Activated CD4-positive, alpha-beta T cell treated with anti-CD3 and anti-CD28 coated beads, Interleukin-2, amount 10 ng/mL, durations not matched to agents 7 days and 5 days (primary cell): ENCODE measurements around the gene IFI30. TPM values are rescaled to one million over a fixed set of nuclear protein-coding genes. Genes with fewer than 3 reads are reported as not detected.

Experiments used
- CTCF ChIA-PET: fragments of 350-600 bp; sonication (Branson Sonifier 250); formaldehyde crosslinking; loops from one replicate; lab custom pipeline; 2021; ENCODE audit warnings: antibody characterized with exemption; lab: Charles Lee
- POLR2A ChIA-PET: fragments of 350-600 bp; sonication (Branson Sonifier 250); formaldehyde crosslinking; loops from one replicate; lab custom pipeline; 2021; ENCODE audit warnings: antibody characterized with exemption; lab: Charles Lee
- DNase-seq: peaks from one replicate; pipeline ENCODE4 v3.0.0-alpha.2; 2020
- H3K27ac Mint-ChIP-seq: one replicate; pipeline ENCODE4 v1.8.0; 2021; ENCODE audit warnings: mild to moderate bottlenecking, moderate library complexity, mixed read lengths
- H3K27me3 Mint-ChIP-seq: one replicate; pipeline ENCODE4 v1.8.0; 2021; ENCODE audit warnings: mixed read lengths
- H3K36me3 Mint-ChIP-seq: one replicate; pipeline ENCODE4 v1.8.0; 2021; ENCODE audit warnings: low read depth, mixed read lengths
- H3K4me1 Mint-ChIP-seq: one replicate; pipeline ENCODE4 v1.8.0; 2021; ENCODE audit warnings: mixed read lengths
- H3K4me3 Mint-ChIP-seq: one replicate; pipeline ENCODE4 v1.8.0; 2021; ENCODE audit warnings: mild to moderate bottlenecking, moderate library complexity, mixed read lengths
- H3K9me3 Mint-ChIP-seq: one replicate; pipeline ENCODE4 v1.8.0; 2021; ENCODE audit warnings: mixed read lengths
- total RNA-seq, 2 experiments: library from RNA; stranded (reverse); gene quantifications; one replicate each; pipeline ENCODE4 v1.2.3, GENCODE V29; 2021

Gene IFI30
- total RNA-seq, 2 experiments from 2014 or later = 54.1 to 58.9 TPM

DNA sequence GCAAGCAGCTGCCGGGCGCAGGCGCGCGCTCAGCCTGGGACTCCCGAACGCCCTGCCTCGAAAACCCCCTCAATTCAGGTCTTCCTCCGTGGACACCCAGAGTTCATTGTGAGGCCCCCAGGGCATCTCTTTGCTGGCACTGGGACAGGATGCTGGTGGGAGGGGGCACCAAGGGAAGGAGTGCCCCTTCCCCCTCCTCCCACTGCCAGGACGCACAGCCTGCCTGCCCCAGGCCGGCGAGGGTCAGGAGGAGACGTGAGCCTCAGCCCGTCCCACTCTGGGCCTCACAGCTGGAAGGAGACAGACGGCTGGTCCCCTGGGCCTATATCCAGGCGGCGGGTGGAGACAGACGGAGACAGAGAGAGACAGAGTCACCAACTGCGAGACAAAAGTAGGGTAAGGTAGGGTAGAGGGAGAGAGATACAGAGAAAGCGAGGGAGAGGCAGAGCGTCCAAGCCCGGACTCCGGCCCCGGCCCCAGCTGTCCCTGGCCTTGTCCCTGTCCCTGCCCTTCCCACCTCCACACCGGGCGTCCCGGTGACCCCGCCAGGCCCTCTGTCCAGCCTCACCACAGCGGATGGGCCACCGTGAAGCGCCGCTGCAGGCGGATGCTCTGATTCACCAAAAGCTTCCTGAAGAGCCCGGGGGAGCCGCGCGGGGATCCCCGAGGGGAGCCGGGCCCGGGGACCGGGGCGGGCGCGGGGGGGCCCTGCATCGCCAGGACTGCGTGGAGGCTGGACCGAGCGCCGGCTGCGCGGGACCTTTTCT, 52.3 kb downstream of the IFI30 start, which contains the start of gene PDE4C:
Gene PDE4C (minus strand): TSS at position 737 of the 767 bp plus-strand sequence. CDS start 23 bp downstream, at position 714.
- Mint-ChIP-seq H3K36me3 (no peaks in the 10 kb centered on the region), H3K27ac (peak within 1 kb of the TSS; percentile 19), H3K27me3 (peaks cover 47% of the 10 kb centered on the region), H3K4me1 (peaks cover 17% of the 10 kb centered on the region), H3K9me3 (no peaks in the 10 kb centered on the region), H3K4me3 (no peak within 1 kb of the TSS)
- ChIA-PET CTCF (interaction anchor here (1.0 kb wide), 2 partner anchors 29 to 54 kb away, joined by 3 to 9 read pairs; a partner anchor contains a TSS), POLR2A (no interaction called here)
- no peak for DNase-seq

DNA sequence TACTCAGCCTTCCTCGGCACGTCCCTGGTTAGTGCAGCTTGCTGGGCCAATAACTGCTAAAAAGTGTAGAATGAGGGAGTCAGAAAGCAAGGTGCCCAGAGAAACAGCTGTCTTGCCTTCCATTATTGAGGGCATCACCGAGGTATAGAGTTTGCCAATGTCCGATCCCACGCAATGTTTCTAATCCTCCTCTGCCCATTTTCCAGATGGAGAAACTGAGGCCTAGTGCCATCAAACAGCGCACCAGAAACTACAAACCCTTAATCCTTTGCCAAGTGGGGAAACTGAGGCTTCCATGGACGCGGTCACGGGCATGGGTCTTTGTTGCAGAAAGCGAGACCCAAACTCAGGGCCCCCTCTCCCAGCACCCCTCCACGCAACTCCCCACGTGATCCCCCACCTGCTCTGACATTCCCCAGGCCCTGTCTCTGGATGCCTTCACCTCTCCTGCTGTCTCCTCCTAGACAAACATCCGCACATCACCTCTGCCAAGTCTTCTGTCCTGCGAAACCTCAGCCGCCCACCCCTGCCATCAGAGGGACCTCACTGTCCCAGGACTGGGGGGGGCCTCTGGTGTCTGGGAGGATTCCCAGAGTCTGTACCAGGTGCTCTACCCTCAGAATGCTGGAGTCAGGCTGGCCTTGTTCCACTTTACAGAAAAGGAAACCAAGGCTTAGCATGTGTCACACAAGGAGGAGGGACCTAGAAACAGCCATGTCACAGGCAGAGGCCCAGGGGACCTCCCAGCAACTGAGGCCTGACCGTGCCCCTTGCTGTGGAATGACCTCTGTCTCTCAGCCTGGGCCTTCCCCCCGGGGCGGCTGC, 53.6 kb downstream of the IFI30 start:
- no peaks in the 10 kb centered on the region for H3K9me3 Mint-ChIP-seq

More for the DNA sequence above, 53.6 kb downstream of the IFI30 start:
- ChIA-PET POLR2A (no interaction called here), CTCF (interaction anchor here (0.6 kb wide), 1 partner anchor 18 kb away, joined by 5 read pairs; no protein-coding TSS in a partner anchor)
- no peak overlapping the region for H3K4me3 Mint-ChIP-seq
- peaks cover 15% of the 10 kb centered on the region for H3K4me1 Mint-ChIP-seq
- no peak for DNase-seq
- no peaks in the 10 kb centered on the region for H3K36me3 Mint-ChIP-seq
- peaks cover 52% of the 10 kb centered on the region for H3K27me3 Mint-ChIP-seq
- no peak overlapping the region for H3K27ac Mint-ChIP-seq

Other genes with a start within 250 kb of the IFI30 start
- gene CCDC124, start 240.8 kb upstream of the IFI30 start, total RNA-seq = 10 to 100 TPM; 59.2 to 64.7 TPM
- gene KCNN1, start 206.7 kb upstream of the IFI30 start, total RNA-seq = not detected
- gene ARRDC2, start 165.6 kb upstream of the IFI30 start, total RNA-seq = 10 to 100 TPM; 40.1 to 51.1 TPM
- 10 to 100 TPM; 81.8 to 86.8 TPM for gene IL12RB1, start 86.9 kb upstream of the IFI30 start, total RNA-seq
- 10 to 100 TPM; 31.0 to 35.8 TPM for gene MAST3, start 76.0 kb upstream of the IFI30 start, total RNA-seq
- 10 to 100 TPM; 12.6 to 13.1 TPM for gene PIK3R2, start 20.6 kb upstream of the IFI30 start, total RNA-seq
- gene MPV17L2, start 19.4 kb downstream of the IFI30 start, total RNA-seq = 1 to 10 TPM; 6.1 to 6.5 TPM
- gene RAB3A, start 30.2 kb downstream of the IFI30 start, total RNA-seq = 1 to 10 TPM; 4.0 to 5.2 TPM
- under 1 TPM in 1 of 2 experiments, not detected in 1; 0.15 TPM for gene PDE4C, start 52.6 kb downstream of the IFI30 start, total RNA-seq
- gene IQCN, start 100.6 kb downstream of the IFI30 start, total RNA-seq = 1 to 10 TPM; 6.3 to 7.2 TPM
- gene JUND, start 107.8 kb downstream of the IFI30 start, total RNA-seq = 100 to 1,000 TPM; 343 to 347 TPM
- 100 to 1,000 TPM; 156 to 181 TPM for gene LSM4, start 149.3 kb downstream of the IFI30 start, total RNA-seq
- 10 to 100 TPM; 24.1 to 24.8 TPM for gene PGPEP1, start 166.8 kb downstream of the IFI30 start, total RNA-seq
- gene GDF15, start 212.3 kb downstream of the IFI30 start, total RNA-seq = not detected
- gene LRRC25, start 223.8 kb downstream of the IFI30 start, total RNA-seq = not detected
- 100 to 1,000 TPM; 112 to 123 TPM for gene SSBP4, start 245.6 kb downstream of the IFI30 start, total RNA-seq